ENCODE data around the gene HSPB7. TPM values are rescaled to one million over a fixed set of nuclear protein-coding genes. Genes with fewer than 3 reads are reported as not detected.

Gene HSPB7
- total RNA-seq (1 to 10 TPM in 6 of 7 donors, under 1 TPM in 1; 0.60 to 3.7 (median 2.2) TPM), polyA plus RNA-seq (1 to 10 TPM; 2.3 to 8.1 (median 4.2) TPM)
- long read RNA-seq, donor 1 = 0 reads
- long read RNA-seq, donor 2 = 0 reads

GRCh38 chr1:16017461-16018303 lies at the start of gene HSPB7:
Gene HSPB7, minus strand, starts transcription at chr1:16018043. Its CDS starts 80 bp downstream, at chr1:16017963.
- Histone ChIP-seq H3K27me3 (replicated peaks in 1 of 7) (peaks cover 0 to 8% (median 0%) of the 10 kb centered on the region in 7 donors), H3K36me3 (no peaks in the 10 kb centered on the region), H3K9me3 (no peaks in the 10 kb centered on the region), H3K4me1 (peaks cover 9 to 50% (median 34%) of the 10 kb centered on the region in 6 donors), H3K4me3 (no peak within 1 kb of the TSS), H3K27ac (peak within 1 kb of the TSS; percentile 41 to 78 (median 65))
- intact Hi-C loops (cut with DNase I; ENCODE audit: low total_unique reads) = no loop called here
- TF ChIP-seq POLR2A (IDR thresholded peaks at IDR 0.05) (no peak), POLR2AphosphoS5 (IDR thresholded peaks at IDR 0.05) (peak; percentile 7 to 63 (median 52)), CTCF (IDR thresholded peaks at IDR 0.05 in 8 of 11, conservative IDR thresholded peaks at IDR 0.05 in 3 of 11) (no peak)
- 47 to 84% (median 61%) methylated on average over 26 to 37 of the region's 37 CpGs for WGBS, 5 donors
- no peak for DNase-seq

GRCh38 chr1:16067127-16067768 lies 49.4 kb upstream of the HSPB7 start:
- Histone ChIP-seq H3K36me3 (no peaks in the 10 kb centered on the region), H3K9me3 (no peaks in the 10 kb centered on the region), H3K27ac (no peak overlapping the region), H3K27me3 (replicated peaks in 1 of 7) (peaks cover 0 to 12% (median 0%) of the 10 kb centered on the region in 7 donors), H3K4me3 (no peak overlapping the region), H3K4me1 (peaks cover 3 to 50% (median 19%) of the 10 kb centered on the region in 6 donors)
- WGBS, 5 donors = 60 to 75% (median 69%) methylated on average over 5 to 6 of the region's 6 CpGs
- intact Hi-C loops (cut with DNase I; ENCODE audit: low total_unique reads) = no loop called here
- no peak for DNase-seq
- TF ChIP-seq CTCF (IDR thresholded peaks at IDR 0.05 in 8 of 11, conservative IDR thresholded peaks at IDR 0.05 in 3 of 11) = no peak
- TF ChIP-seq POLR2AphosphoS5 (IDR thresholded peaks at IDR 0.05) = no peak
- no peak for TF ChIP-seq POLR2A (IDR thresholded peaks at IDR 0.05)

- Histone ChIP-seq H3K27me3 (replicated peaks in 1 of 7) (peaks cover 0 to 3% (median 0%) of the 10 kb centered on the region in 7 donors), H3K27ac (no peak overlapping the region), H3K4me3 (no peak overlapping the region), H3K36me3 (no peaks in the 10 kb centered on the region), H3K4me1 (peaks cover 3 to 50% (median 19%) of the 10 kb centered on the region in 6 donors), H3K9me3 (no peaks in the 10 kb centered on the region)
- no peak for DNase-seq
- no peak for TF ChIP-seq POLR2AphosphoS5 (IDR thresholded peaks at IDR 0.05)
- WGBS, 5 donors = 75 to 85% (median 79%) methylated on average over 4 of the region's 4 CpGs
- intact Hi-C loops (cut with DNase I; ENCODE audit: low total_unique reads) = no loop called here
Measured at GRCh38 chr1:16066245-16066644, 48.4 kb upstream of the HSPB7 start.

GRCh38 chr1:16065269-16065576 lies 47.4 kb upstream of the HSPB7 start:
- Histone ChIP-seq H3K4me3 (no peak overlapping the region), H3K36me3 (no peaks in the 10 kb centered on the region), H3K4me1 (peaks cover 3 to 40% (median 18%) of the 10 kb centered on the region in 6 donors), H3K27me3 (replicated peaks in 1 of 7) (no peaks in the 10 kb centered on the region), H3K27ac (no peak overlapping the region), H3K9me3 (no peaks in the 10 kb centered on the region)
- intact Hi-C loops (cut with DNase I; ENCODE audit: low total_unique reads) = no loop called here
- DNase-seq = no peak
- WGBS, 5 donors = 83 to 86% (median 83%) methylated on average over 8 of the region's 8 CpGs
- TF ChIP-seq POLR2A (IDR thresholded peaks at IDR 0.05) = no peak

Data from spleen (tissue), 13 donors.